GM19452 (cell line): ENCODE results near the gene ADAMTS2.

ENCODE experiments used
- ATAC-seq: cut with Tn5 transposase; IDR thresholded peaks from one replicate; pipeline ENCODE4 v1.9.1; 2021; ENCODE audit not compliant: unreplicated experiment

ADAMTS2 gene

DNA sequence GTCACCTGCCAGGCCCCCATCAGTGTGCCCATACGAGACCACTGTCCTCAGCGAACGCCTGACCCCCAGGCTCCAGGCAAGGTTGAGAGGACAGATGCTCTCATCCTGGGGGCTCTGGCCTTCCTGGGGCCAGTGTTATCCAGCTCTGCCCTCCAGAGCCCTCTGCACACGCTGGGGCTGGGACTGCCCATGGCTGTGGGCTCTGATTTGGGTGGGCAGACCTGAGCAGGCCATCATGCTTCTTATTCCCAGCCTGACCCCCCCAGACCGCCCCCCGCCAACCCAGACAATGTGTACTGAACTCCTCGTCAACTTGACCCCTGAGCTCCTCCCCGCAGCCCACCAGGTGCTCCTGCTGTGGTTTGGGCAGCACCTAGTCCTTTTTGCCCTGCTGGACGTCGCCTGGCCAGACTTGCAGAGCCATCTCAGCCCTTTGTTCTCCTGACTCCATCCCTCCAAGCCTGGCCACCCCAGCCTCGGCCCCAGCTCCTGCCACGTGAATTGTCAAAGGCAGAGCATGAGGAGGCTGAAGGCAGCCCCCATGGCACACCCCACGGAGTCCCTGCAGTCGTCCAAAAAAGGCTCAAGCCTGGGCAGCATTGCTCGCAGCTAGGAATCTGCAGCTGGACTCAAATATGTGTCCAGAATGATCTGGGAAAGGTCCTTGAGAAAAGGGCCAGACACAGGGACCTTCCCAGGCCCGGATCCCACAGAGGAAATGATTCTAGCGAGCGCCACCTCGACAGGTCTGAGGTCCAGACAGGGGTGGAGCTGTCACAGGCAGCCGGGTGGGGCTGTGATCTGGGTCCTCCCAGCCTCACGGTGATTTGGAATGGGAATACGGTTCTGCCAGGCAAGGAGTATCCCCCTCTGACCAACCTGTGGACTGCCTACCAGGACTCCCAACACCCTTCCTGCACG, 87.0 kb downstream of the ADAMTS2 start:
- no peak for ATAC-seq

DNA sequence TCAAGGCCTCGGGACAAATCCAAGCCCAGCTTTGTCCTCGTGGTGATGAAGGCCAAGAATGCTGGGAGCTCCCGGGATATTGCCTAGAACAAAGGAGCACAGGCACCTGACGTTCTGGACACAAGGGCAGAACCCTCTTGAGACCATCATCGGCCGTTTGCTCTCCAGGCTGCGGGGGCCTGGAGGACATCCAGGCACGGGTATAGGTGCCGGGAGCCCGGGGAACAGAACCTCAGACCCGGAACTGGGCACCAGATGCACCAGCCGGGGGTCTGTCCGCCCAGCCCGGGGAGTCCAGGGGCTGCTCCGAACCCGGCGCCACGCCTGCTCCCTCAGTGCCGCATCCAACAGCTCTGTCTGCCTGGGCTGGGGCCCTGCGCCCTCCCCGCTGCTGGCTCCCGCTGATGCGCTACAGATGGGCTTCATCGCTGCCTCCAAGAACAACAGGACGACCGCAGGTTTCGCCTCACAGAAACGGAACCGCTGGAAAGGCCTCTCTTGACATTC, 88.0 kb downstream of the ADAMTS2 start:
- ATAC-seq = no peak

DNA sequence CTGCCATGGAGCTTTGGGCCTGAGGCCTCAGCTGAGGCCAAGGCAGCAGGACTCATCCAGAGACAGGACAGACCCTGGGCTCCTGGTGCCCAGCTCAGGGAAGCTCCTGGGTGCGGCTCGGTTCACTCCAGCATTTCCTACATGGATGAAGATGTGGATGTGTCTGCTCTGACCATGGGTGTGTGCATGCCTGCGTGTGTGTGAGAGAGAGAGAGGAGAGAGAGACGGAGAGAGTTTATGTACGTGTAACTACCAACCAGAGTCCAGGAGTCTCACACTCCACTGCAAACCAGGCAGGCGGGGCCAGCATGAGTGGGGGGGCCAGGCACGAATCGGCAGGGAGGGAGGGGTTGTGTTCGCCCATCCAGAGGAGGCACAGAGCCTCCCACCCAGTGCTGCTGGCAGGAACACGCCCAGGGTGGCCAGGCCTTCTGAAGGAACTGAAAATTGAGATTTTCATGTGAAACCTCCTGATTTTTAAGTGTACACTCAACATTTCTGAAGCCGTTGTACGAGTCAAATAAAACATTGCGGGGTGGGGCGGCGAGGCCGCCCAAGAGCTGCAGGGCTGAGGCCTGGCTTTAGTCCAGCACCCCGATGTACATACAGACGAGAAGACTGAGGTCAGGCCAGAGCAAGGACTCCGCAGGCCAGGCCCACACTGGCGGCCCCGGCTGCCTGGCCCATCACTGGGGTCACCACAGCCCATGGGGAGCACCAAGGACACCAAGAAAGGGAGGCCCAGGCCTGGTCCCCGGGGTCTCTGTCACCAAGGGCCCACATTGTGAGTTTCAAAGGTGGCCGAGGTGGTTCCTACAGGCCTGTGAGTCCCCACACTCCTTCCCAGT, 88.7 kb downstream of the ADAMTS2 start:
- no peak for ATAC-seq

DNA sequence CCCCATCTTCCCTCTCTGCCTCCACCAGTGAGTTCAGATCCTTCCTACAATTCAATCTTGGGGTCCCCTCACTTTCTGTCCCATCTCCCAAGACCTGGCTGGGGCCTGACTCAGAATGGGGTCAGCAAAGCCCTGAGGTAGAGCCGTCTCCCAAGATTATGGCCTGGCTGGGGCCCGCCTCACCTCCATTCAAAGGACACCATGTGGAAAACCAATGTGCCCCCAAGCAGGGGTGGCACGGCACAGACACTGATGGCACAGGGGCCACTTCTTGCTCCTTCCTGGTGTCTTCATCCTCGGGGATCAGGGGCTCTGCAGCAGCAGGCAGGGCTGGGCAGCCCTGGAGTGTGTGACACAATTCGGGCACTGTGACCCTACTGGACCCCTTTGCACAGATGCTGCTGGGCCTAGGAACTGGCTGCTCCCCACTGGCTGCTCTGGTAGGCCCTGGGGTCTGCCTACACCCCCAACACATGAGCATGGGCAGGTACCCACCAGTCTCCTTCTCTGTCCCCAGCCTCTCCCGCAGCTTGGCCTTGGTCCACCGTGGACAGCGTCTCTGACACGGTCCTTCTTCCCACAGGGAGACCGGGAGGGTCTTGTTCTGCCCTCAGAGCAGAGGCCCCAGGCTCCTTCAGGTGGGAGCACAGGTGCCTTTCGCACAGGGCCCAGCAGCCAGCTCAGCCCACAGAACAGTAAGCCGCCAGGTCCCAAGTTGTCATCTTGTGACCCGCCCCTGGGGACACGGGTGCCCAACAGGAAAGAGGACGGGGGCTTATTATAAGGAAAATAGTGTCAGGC, 89.5 kb downstream of the ADAMTS2 start:
- no peak for ATAC-seq

DNA sequence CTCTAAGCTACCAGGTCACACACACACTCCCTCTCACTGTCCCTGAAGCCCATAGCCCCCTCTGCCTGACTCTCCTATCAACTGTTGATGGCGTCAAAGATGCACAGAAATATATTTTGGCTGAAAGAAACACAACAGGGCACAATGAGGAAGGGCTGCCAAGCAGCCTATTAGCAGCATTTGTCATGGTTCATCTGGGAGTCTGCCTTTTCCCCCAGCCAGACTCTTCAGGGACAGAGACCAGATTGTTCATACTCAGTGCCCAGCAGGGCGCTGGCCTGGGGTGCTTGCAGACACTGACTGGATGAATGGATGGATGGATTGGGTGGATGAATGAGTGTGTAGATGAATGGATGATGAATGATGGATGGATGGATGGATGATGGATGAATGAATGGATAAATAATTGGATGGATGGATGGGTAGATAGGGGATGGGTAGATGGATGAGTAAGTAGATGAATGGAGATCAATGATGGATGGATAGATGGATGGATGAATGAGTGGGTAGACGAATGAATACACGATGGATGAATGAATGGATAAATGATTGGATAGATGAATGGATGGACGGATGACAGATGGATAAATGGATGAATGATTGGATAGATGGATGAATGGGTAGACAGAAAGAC, 90.5 kb downstream of the ADAMTS2 start:
- no peak for ATAC-seq

DNA sequence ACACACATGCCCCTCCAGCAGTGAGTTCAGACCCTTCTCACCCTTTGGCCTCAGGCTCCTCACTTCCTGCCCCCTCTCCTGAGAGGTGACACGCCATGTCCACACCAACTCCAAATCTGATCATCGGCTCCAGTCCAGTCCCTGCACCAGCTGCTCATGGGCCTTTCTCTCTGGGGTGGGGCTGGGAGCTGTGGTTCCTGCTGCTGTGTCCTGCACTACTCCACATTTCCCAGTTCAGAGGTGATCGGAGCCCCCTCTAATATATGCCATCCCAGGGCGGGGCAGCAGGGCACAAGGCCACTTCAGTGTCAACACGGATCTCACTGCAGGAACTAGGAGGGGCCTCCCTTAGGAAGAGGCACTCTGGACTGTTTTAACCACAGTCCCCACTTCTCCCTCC, 91.5 kb downstream of the ADAMTS2 start:
- ATAC-seq = no peak

DNA sequence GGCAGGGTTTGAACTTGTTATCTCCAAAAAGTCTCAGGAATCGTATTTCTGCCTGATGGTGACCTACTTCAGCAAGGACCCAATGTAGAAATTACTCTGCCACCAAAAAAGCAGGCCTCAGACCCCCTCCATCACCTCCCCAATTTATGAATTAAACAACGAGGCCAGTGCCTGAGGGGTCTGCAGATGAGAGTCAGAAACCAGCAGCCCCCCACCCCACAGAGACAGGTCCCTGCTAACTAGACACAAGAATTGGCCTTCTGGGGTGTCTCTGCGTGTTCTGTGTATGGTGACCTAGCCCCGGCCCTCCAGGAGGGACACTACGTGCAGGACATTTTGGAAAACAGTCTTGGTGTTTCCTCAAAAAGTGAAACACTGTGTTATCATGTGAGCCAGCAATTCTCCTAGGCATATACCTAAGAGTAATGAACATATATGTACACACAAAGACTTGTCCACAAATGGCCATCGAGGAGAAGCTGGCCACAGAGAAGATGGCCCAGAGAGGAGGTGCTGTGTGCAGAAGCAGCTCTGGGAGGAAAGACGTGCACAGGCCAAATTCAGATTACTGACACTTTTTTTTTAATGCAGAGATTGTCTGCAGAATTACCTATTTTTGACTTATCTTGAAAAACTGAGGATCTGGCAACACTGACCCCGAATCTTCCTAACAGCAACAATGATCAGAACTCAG, 93.8 kb downstream of the ADAMTS2 start:
- no peak for ATAC-seq

DNA sequence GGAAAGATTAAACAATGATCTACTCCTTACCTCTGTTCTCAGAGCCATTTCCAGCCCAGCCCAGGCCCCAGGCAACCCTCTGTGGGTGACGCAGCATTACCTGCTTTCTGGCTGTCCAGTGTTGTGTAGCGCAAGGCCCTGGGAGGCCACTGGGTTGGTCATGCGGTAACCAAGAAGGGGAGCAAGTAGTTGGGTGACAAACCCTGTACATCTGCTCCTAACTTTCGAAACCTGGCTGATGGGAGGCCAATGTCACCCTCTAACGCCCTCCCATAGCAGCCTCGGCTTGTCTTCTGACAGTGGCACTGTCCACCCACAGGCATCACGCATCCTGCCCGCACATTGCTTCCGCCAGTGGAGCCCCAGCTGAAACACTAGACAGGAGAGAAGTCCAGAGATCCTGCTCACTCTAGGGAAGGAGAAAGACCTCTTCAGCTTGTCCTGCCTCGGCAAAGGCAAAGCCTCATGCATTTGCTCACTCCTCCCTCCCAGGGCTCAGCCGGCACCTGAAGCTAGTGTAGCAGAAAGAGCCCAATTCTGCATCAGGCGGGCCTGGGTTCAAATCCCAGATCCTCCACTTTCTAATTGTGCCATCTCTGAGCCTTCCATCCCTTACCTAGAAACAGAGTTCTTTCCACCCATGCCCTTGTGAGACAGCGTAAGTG, 94.6 kb downstream of the ADAMTS2 start:
- no peak for ATAC-seq

DNA sequence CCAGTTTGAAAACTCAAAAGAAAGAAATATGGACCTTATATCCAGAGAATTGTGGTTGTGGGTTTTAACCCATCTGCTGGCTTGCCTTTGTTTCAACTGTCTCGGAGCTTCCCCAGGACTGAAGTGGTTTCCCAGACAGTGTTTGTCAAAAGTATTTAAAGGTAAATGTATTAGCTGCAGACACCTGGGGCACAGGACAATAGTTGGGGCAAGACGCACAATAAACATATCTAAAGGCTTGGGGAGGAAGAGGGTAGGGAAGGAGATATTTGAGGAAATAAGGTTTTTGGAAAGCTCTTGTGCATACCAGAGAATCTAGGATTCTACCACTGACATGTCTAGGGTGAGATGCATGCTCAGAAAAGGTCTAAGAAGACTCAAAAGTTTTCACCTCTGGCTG, 99.0 kb downstream of the ADAMTS2 start:
- ATAC-seq = no peak

DNA sequence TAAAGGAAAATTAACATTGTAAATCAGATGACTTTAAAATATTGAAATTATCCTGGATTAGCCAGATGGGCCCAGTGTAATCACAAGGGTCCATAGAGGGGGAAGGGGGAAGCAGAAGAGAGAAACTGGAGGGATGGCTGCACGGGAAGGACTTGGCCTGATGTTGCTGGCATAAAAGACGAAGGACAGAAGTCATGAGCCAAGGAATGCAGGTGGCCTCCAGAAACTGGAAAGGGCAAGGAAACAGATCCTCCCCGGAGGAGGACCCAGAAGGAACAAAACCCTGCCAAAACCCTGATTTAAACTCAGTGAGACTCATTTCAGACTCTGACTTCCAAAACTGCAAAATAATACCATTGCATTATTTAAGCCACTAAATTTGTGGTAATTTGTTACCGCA, 100.2 kb downstream of the ADAMTS2 start:
- ATAC-seq = no peak

DNA sequence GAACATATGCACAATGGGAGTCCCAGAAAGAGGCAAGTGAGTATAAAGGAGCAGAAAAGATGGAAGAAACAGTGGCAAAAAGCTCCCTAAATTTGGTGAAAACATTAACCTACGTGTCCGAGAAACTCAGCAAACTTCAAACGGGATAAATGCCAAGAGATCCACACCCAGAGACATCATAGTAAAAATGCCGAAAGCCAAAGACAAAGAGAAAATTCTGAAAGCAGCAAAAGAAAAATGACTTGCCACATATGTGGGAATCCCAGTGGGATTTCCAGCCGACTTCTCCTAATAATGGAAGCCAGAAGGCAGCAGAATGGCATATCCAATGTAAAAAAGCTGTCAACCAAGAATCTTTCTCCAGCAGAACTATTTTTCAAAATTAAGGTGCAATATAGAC, 101.2 kb downstream of the ADAMTS2 start:
- no peak for ATAC-seq

DNA sequence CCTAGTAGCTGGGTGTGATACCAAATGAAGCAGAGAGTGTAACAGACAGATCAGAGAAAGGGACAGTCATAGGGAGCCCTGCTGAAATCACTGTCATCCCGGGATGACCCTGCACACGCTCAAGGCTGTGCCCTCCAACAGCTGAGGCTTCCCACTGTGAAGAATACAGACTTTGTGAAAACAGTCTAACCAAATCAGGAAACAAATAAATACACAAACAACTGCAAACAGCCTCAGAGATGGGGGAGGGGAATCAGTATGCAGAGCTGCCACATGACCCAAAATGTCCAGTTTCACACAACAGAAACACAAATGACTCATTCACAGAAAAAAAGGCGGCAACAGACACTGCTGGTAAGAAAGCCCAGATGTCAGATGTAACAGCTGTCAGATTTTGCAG, 101.9 kb downstream of the ADAMTS2 start:
- ATAC-seq = no peak

DNA sequence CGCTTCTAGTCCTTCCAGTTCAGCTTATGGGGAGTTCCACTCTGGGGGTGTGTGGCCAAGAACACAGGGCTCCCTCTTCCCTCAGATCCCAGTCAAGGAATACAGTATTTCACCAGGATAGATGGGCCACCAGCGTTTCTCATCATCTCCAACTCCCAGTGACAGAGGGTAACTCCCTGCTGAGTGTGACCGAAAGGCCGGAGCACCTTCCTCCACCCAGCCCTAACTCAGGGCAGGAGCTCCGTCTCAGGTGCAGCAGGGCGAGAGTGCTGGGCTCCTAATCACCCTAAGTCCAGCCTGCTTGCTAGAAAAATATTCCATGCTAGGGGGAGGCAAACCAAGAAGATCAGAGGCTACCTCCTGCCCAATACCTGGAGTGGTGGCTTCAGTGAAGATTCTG, 102.6 kb downstream of the ADAMTS2 start:
- ATAC-seq = no peak

DNA sequence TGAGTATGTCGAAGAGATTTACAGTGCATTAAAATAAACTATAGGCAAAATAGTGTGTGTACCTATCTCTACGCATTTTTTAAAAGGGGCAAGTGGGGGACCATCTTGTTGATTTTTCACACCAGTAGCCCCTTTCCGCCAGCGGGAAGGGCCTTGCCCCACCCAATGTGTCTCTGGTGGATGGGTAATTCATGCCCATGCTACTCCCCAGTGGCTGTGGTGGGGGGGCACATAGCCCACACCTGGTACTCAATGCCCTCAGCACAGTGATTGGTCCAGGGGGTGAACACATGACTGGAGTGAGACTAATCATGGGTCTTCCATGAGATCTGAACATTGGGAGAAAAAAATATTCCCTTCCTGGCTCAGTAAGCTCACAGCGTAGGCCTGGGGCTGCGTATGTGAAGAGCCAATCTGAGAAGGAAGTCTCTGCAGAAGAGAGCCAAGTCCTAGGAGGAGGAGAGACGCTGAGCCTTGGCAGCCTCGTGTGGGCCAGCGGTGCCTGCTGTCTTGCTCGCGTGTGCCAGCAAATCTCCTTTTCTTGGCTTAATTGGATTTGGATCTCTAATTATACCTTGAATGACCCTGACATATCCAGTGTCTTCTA, 103.4 kb downstream of the ADAMTS2 start:
- ATAC-seq = no peak

DNA sequence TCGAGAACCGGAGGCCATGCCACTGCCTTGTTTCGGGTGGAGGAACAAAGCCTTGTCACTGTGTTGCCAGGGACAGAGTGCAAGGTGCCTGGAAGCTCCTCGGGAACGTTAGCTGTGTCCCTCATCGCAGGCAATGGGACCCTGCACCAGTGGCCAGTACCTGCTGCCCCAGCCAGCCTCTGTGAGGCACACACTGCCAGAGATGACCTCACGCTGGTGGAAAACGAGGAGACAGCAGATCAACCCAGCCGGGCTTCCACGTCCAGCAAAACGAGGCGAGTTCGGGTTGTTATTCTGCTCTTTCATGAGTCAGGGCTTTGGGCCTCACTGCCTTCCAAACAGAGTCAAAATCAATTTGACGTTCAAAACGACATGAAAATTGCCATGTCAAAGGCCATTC, 104.1 kb downstream of the ADAMTS2 start:
- ATAC-seq = no peak

DNA sequence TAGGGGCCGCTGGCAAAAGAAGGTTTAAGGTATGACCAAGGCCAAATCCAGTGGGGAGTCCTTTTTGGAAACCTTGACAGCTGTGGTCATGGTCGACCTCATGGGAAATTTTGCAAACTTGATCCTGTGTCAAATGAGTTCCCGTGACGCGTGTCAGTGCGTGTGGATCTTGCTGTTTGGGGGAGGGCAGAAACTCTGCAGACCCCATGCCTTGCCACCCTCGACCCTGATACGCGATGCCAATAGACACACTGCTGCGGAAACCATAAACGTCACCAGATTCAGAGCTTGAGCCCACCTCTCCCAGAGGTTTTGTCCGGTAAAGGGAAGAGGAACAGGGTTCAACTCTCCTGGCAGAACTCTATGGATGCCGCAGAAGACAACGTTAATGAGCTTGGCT, 104.7 kb downstream of the ADAMTS2 start:
- ATAC-seq = no peak

DNA sequence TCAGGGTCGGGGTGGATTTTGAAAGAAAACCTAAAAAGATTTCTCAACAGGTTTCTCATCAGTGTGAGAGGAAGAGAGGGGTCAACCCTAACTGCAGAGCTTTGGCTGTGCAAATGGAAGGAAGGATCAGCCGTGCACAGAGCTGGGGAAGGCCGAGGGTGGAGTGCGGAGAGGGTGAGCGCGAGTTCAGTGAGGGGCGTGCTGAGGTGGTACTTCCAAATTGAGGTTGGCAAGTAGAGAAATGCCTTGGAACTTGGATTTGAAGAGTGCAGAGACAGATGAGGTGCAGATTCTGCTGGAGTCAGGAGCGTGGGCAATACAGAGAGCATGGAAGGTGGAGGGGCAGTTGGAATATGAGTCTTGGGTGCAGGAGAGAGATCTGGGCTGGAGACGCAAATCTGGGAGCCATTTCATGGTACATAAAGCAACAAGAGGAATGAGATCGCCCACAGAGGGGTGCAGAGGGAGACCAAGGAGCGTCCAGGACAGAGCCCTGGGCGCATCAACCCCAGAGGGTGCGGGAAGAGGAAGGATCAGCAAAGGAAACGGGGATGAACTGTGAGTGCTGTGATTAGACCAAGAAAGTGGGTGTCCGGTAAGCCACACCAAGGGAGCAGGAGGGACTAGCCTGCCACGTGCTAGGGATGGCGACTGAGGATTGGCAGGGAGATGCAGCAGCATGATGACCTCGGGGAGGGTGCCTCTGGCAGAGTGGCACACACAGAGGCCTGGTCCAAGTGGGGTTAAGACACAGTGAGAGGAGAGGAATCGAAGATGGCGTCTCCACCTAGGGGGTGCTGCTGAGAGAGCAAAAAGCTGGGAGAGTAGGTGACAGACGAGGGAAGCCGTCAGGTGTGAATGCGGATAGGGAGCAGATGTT, 105.8 kb downstream of the ADAMTS2 start:
- ATAC-seq = no peak

DNA sequence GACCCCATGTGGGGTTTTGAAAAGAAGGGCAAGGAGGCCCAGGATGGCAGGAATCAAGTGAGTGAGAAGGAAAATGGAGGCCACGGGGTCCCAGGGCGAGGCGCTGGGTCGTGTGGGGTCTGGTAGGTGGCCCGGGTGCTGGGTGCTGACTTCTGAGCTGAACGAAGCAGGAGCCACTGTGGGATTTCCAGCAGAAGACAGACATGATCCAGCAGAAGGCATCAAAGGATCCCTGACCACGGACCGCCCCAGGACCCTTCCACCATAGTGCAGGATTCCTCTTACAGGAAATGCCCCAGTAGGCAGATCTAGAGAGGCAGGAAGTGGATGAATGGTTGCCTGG, 106.7 kb downstream of the ADAMTS2 start:
- ATAC-seq = no peak
